ENCODE results near the gene CHAF1A.

The CHAF1A gene

GRCh38 chr19:4439243-4439642, 36.8 kb downstream of the CHAF1A start:
- Histone ChIP-seq H3K27ac (no peak overlapping the region), H3K4me3 (ENCODE audit: low read depth, low read length) (no peak overlapping the region), H3K27me3 (ENCODE audit: insufficient read depth, low read depth, severe bottlenecking) (no peaks in the 10 kb centered on the region), H3K9me3 (ENCODE audit: severe bottlenecking) (no peaks in the 10 kb centered on the region), H3K36me3 (peaks cover 92% of the 10 kb centered on the region)
- no peak for DNase-seq
- TF ChIP-seq, protein P1, sequence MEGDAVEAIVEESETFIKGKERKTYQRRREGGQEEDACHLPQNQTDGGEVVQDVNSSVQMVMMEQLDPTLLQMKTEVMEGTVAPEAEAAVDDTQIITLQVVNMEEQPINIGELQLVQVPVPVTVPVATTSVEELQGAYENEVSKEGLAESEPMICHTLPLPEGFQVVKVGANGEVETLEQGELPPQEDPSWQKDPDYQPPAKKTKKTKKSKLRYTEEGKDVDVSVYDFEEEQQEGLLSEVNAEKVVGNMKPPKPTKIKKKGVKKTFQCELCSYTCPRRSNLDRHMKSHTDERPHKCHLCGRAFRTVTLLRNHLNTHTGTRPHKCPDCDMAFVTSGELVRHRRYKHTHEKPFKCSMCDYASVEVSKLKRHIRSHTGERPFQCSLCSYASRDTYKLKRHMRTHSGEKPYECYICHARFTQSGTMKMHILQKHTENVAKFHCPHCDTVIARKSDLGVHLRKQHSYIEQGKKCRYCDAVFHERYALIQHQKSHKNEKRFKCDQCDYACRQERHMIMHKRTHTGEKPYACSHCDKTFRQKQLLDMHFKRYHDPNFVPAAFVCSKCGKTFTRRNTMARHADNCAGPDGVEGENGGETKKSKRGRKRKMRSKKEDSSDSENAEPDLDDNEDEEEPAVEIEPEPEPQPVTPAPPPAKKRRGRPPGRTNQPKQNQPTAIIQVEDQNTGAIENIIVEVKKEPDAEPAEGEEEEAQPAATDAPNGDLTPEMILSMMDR (IDR thresholded peaks at IDR 0.05; ENCODE audit: low read depth, low read length), result no peak

- Histone ChIP-seq H3K27ac (no peak overlapping the region), H3K27me3 (ENCODE audit: insufficient read depth, low read depth, severe bottlenecking) (no peaks in the 10 kb centered on the region), H3K4me3 (ENCODE audit: low read depth, low read length) (no peak overlapping the region), H3K9me3 (ENCODE audit: severe bottlenecking) (no peaks in the 10 kb centered on the region), H3K36me3 (peaks cover 94% of the 10 kb centered on the region)
- TF ChIP-seq, protein P1 (IDR thresholded peaks at IDR 0.05; ENCODE audit: low read depth, low read length), result no peak
- no peak for DNase-seq
These were observed 39.8 kb downstream of the CHAF1A start for GRCh38 chr19:4441994-4442818.

DNA sequence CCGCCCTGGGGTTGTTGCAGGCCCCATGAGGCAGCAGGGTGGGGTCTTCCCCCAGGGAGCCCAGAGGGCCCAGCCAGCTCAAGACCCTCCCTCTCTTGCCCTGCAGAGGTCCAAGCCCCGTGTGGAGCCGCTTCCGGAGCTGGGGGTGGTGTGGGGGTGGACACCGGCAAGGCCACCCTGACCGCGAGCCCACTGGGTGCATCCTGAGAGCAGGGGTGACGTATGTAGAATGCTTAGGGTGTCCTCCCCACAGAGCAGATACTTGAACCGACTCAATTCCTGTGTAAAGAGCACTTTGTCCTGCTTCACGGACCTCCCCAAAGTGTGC, 40.3 kb downstream of the CHAF1A start:
- TF ChIP-seq, protein P1 (IDR thresholded peaks at IDR 0.05; ENCODE audit: low read depth, low read length), result no peak
- H3K9me3 ChIP-seq (ENCODE audit: severe bottlenecking), result no peaks in the 10 kb centered on the region
- DNase-seq, result no peak
- H3K27ac ChIP-seq, result no peak overlapping the region
- H3K36me3 ChIP-seq, result peaks cover 95% of the 10 kb centered on the region
- H3K4me3 ChIP-seq (ENCODE audit: low read depth, low read length), result no peak overlapping the region
- H3K27me3 ChIP-seq (ENCODE audit: insufficient read depth, low read depth, severe bottlenecking), result no peaks in the 10 kb centered on the region

GRCh38 chr19:4443188-4443587, 40.7 kb downstream of the CHAF1A start:
- Histone ChIP-seq H3K4me3 (ENCODE audit: low read depth, low read length) (no peak overlapping the region), H3K27me3 (ENCODE audit: insufficient read depth, low read depth, severe bottlenecking) (no peaks in the 10 kb centered on the region), H3K36me3 (peaks cover 95% of the 10 kb centered on the region), H3K27ac (no peak overlapping the region), H3K9me3 (ENCODE audit: severe bottlenecking) (no peaks in the 10 kb centered on the region)
- DNase-seq, result no peak
- TF ChIP-seq, protein P1 (IDR thresholded peaks at IDR 0.05; ENCODE audit: low read depth, low read length), result no peak

- Histone ChIP-seq H3K27ac (no peak overlapping the region), H3K27me3 (ENCODE audit: insufficient read depth, low read depth, severe bottlenecking) (no peaks in the 10 kb centered on the region), H3K4me3 (ENCODE audit: low read depth, low read length) (no peak overlapping the region), H3K9me3 (ENCODE audit: severe bottlenecking) (no peaks in the 10 kb centered on the region), H3K36me3 (peaks cover 97% of the 10 kb centered on the region)
- TF ChIP-seq, protein P1 (IDR thresholded peaks at IDR 0.05; ENCODE audit: low read depth, low read length), result no peak
- no peak for DNase-seq
These were observed 41.7 kb downstream of the CHAF1A start for GRCh38 chr19:4443966-4444764.

All from WERI-Rb-1 (cell line).